Uterus (tissue), 4 donors: ENCODE measurements around the gene ZFAND2B. TPM values are rescaled to one million over a fixed set of nuclear protein-coding genes. Genes with fewer than 3 reads are reported as not detected.

Source experiments
- DNase-seq, 2 donors: peaks; one replicate each; pipeline ENCODE4 v3.0.0-alpha.2; 2019 to 2020
- H3K27ac ChIP-seq, 2 donors: fragments of 200-600 bp; sonication (generic); 1 replicate in 1 of 2; 2 replicates in 1 of 2; pipeline ENCODE4 v1.5.1; 2016 to 2018
- H3K27me3 ChIP-seq, 2 donors: fragments of 200-600 bp; sonication (generic); one replicate each; pipeline ENCODE4 v1.5.1; 2018 to 2019; ENCODE audit warnings: control low read depth in 1 of 2
- H3K36me3 ChIP-seq, 2 donors: fragments of 200-600 bp; sonication (generic); one replicate each; pipeline ENCODE4 v1.5.1; 2019; ENCODE audit warnings: control low read depth in 1 of 2
- H3K4me1 ChIP-seq, 2 donors: fragments of 200-600 bp; sonication (generic); one replicate each; pipeline ENCODE4 v1.5.1; 2018 to 2019; ENCODE audit warnings: control low read depth in 1 of 2
- H3K4me3 ChIP-seq, 2 donors: fragments of 200-600 bp; sonication (generic); 1 replicate in 1 of 2; 2 replicates in 1 of 2; pipeline ENCODE4 v1.5.1; 2018 to 2019; ENCODE audit warnings: mild to moderate bottlenecking in 1 of 2
- H3K9me3 ChIP-seq, 2 donors: fragments of 200-600 bp; sonication (generic); one replicate each; pipeline ENCODE4 v1.5.1; 2019; ENCODE audit warnings: control low read depth in 1 of 2
- CTCF ChIP-seq, 4 experiments: fragments of 200-600 bp in 2 of 4; fragments of 450-650 bp in 2 of 4; sonication (generic) in 2 of 4; IDR thresholded peaks; one replicate each; pipeline ENCODE4 v1.5.1; 2016 to 2019; ENCODE audit warnings: antibody characterized with exemption in 4 of 4, mild to moderate bottlenecking in 2 of 4, moderate library complexity in 1 of 4
- POLR2A ChIP-seq, 2 donors: fragments of 450-650 bp; IDR thresholded peaks; one replicate each; pipeline ENCODE4 v1.6.1; 2016; ENCODE audit warnings: antibody characterized with exemption in 2 of 2, mild to moderate bottlenecking in 1 of 2, moderate library complexity in 1 of 2
- intact Hi-C: fragments of 100-400 bp; cut with DNase I; formaldehyde crosslinking; loops from one replicate; pipeline ENCODE4 v1.15.1; 2023; ENCODE audit warnings: low total_unique reads
- total RNA-seq, 4 donors: library from RNA; depleted of rRNA in 3 of 4; stranded (reverse); fragments of >200 nt in 3 of 4; gene quantifications; one replicate each; pipeline versions ENCODE4 v1.1.0 to v1.2.4, GENCODE V29; 2014 to 2023
- donor health status: DM: yes; HTN: yes; CAD: no.

ZFAND2B gene
- total RNA-seq, 4 donors from 2014 or later: 21.7 to 212 (median 45.2) TPM

- H3K4me1 ChIP-seq: peaks cover 0 to 7% of the 10 kb centered on the region in 2 donors
- H3K9me3 ChIP-seq: no peaks in the 10 kb centered on the region
- H3K4me3 ChIP-seq: no peak overlapping the region
- no peak for DNase-seq
- intact Hi-C loops: no loop called here
- no peaks in the 10 kb centered on the region for H3K27me3 ChIP-seq
- H3K27ac ChIP-seq: no peak overlapping the region
- TF ChIP-seq CTCF (IDR thresholded peaks at IDR 0.05): no peak
- no peak for TF ChIP-seq POLR2A (IDR thresholded peaks at IDR 0.05)
- H3K36me3 ChIP-seq: no peaks in the 10 kb centered on the region
Observed at GRCh38 chr2:219209236-219210195, 2.9 kb downstream of the ZFAND2B start.

GRCh38 chr2:219210196-219210885 is 3.8 kb downstream of the ZFAND2B start:
- no peaks in the 10 kb centered on the region for H3K9me3 ChIP-seq
- intact Hi-C loops: no loop called here
- H3K36me3 ChIP-seq: no peaks in the 10 kb centered on the region
- peaks cover 0 to 7% of the 10 kb centered on the region in 2 donors for H3K4me1 ChIP-seq
- TF ChIP-seq POLR2A (IDR thresholded peaks at IDR 0.05) (no peak), CTCF (IDR thresholded peaks at IDR 0.05) (no peak)
- no peak overlapping the region for H3K4me3 ChIP-seq
- H3K27ac ChIP-seq: no peak overlapping the region
- no peaks in the 10 kb centered on the region for H3K27me3 ChIP-seq
- DNase-seq: no peak

GRCh38 chr2:219210886-219211362 is 4.3 kb downstream of the ZFAND2B start:
- Histone ChIP-seq H3K4me1 (peaks cover 0 to 7% of the 10 kb centered on the region in 2 donors), H3K36me3 (no peaks in the 10 kb centered on the region), H3K27me3 (no peaks in the 10 kb centered on the region), H3K27ac (no peak overlapping the region), H3K9me3 (no peaks in the 10 kb centered on the region), H3K4me3 (no peak overlapping the region)
- no peak for DNase-seq
- TF ChIP-seq POLR2A (IDR thresholded peaks at IDR 0.05): no peak
- no peak for TF ChIP-seq CTCF (IDR thresholded peaks at IDR 0.05)
- intact Hi-C loops: no loop called here

GRCh38 chr2:219213026-219213415 is 6.4 kb downstream of the ZFAND2B start:
- H3K4me3 ChIP-seq: no peak overlapping the region
- H3K9me3 ChIP-seq: no peaks in the 10 kb centered on the region
- intact Hi-C loops: no loop called here
- peaks cover 0 to 6% of the 10 kb centered on the region in 2 donors for H3K4me1 ChIP-seq
- no peak overlapping the region for H3K27ac ChIP-seq
- no peak for DNase-seq
- TF ChIP-seq CTCF (IDR thresholded peaks at IDR 0.05): no peak
- TF ChIP-seq POLR2A (IDR thresholded peaks at IDR 0.05): no peak
- no peaks in the 10 kb centered on the region for H3K36me3 ChIP-seq
- no peaks in the 10 kb centered on the region for H3K27me3 ChIP-seq
